Coronary artery (tissue), 2 donors: ENCODE results near the gene DPH2.
A peak's percentile ranks its signal among the peaks of the same experiment; 100 is the strongest.

Experiments used
- DNase-seq: peaks from one replicate; pipeline ENCODE4 v3.0.0-alpha.2; 2017; ENCODE audit warnings: low spot score
- H3K27ac ChIP-seq, 2 donors: fragments of 200-600 bp; sonication (generic); one replicate each; pipeline ENCODE4 v1.5.1; 2016 to 2019
- H3K4me3 ChIP-seq: fragments of 200-600 bp; sonication (generic); 2 replicates; pipeline ENCODE4 v1.5.1; 2016; ENCODE audit warnings: mild to moderate bottlenecking, moderate library complexity
- CTCF ChIP-seq: fragments of 200-600 bp; sonication (generic); IDR thresholded peaks from one replicate; pipeline ENCODE4 v1.5.1; 2019; ENCODE audit warnings: antibody characterized with exemption

DPH2 gene

GRCh38 chr1:44002606-44003157 is 32.9 kb downstream of the DPH2 start:
- TF ChIP-seq CTCF = no peak
- Histone ChIP-seq H3K27ac (no peak overlapping the region), H3K4me3 (no peak overlapping the region)
- no peak for DNase-seq

DNA sequence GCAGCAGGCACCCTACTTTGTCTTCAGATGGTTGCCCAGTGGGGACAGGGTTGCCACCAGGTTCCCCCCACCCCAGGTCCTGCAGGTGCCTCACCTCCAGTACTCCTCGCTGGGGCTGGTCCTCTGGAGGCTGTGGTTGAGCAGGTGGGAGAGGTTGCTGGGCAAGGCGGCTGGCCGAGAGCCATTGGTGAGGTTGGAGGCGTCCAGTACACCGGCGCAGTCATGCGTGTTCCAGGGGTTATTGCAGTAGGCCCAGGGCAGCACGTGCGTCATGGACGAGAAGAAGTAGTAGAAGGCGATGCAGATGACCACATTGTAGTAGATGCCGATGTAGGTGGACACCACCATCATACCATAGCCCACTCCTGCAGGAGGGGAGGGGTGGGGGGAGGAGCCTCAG is 38.4 kb downstream of the DPH2 start:
- H3K4me3 ChIP-seq = no peak overlapping the region
- no peak overlapping the region for H3K27ac ChIP-seq
- DNase-seq = no peak
- TF ChIP-seq CTCF = no peak

DNA sequence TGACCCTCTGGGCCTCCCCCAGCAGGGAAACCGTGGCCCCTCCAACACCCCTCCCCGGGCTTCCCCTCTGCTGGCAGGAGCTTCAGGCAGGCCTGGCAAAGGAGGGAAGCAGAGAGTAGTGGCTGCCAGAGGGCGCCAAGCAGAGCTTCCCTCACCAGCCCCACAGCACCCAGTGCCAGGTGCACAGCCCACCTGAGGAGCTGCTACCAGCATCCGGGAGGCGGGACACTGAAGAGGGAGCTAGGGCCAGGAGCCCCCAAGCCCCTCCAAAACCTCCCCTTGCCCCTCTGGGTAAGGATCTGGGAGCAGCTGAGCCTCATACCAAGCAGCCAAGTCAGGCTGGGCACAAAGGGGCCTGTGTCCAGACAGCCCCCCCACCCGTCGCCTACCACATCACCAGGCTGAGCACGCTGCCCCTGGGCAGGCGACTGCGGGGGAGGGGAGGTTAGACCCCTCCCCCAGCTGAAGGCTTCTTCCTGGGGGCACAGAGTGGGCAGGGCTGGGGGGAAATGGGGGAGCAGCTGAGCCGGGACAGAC is 41.2 kb downstream of the DPH2 start:
- no peak for TF ChIP-seq CTCF
- Histone ChIP-seq H3K4me3 (no peak overlapping the region), H3K27ac (no peak overlapping the region)
- no peak for DNase-seq

DNA sequence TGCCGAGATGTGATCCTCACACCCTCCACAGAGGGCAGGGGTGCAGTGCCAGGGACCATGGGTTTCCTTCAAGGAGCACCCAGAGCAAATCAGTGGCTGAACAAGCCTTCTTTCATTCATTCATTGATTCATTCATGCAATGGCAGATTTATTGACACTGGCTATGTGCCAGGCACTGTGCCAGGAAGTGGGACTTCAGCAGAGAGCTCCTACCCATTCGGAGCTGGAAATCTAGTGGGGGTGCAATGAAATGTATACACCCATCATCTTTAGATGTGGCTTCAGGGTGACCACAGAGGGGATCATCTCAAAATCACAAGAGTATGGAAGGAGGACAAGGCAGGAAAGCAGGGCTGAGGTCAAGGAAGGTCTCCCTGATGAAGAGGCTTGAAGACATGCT is 42.6 kb downstream of the DPH2 start:
- DNase-seq = no peak
- no peak for TF ChIP-seq CTCF
- Histone ChIP-seq H3K27ac (no peak overlapping the region), H3K4me3 (no peak overlapping the region)

- Histone ChIP-seq H3K27ac (no peak overlapping the region), H3K4me3 (no peak overlapping the region)
- no peak for DNase-seq
- no peak for TF ChIP-seq CTCF
These were observed 43.3 kb downstream of the DPH2 start for GRCh38 chr1:44012941-44013609.

- Histone ChIP-seq H3K27ac (peak overlapping the region in 1 of 2 donors; percentile 74), H3K4me3 (no peak overlapping the region)
- no peak for TF ChIP-seq CTCF
- no peak for DNase-seq
These were observed 44.1 kb downstream of the DPH2 start for GRCh38 chr1:44013949-44014348.
